ENCODE measurements around the gene DHX29. TPM values are rescaled to one million over a fixed set of nuclear protein-coding genes. Genes with fewer than 3 reads are reported as not detected.

Gene DHX29
- total and polyA plus RNA-seq, 2 donors (not counting 1 experiment from before 2014, with no cell fraction given) = 3.9 to 18.1 TPM

GRCh38 chr5:55338092-55338613 lies 30.7 kb upstream of the DHX29 start:
- no peak overlapping the region for H3K4me3 ChIP-seq (ENCODE audit: control extremely low read depth in 1 of 5, extremely low read depth in 1 of 5, insufficient read depth in 1 of 5, low read depth in 2 of 5, low read length in 4 of 5)
- ATAC-seq (ENCODE audit: low read depth) (no peak), DNase-seq (no peak)
- no peak for TF ChIP-seq EZH2 (IDR thresholded peaks at IDR 0.05; ENCODE audit: borderline replicate concordance, insufficient read depth, low read depth, low read length, poor library complexity, severe bottlenecking)
- TF ChIP-seq CTCF (IDR thresholded peaks at IDR 0.05) = no peak
- peak overlapping the region; percentile 26 for H3K4me2 ChIP-seq (replicated peaks; ENCODE audit: low read depth, low read length, poor library complexity, severe bottlenecking)
- Mint-ChIP-seq H3K27ac (no peak overlapping the region), H3K4me3 (peak overlapping the region; percentile 40), H3K9me3 (ENCODE audit: insufficient read depth) (no peaks in the 10 kb centered on the region), H3K27me3 (no peaks in the 10 kb centered on the region), H3K4me1 (peaks cover 17% of the 10 kb centered on the region)
- peaks cover 19% of the 10 kb centered on the region for H3K79me2 ChIP-seq (ENCODE audit: control insufficient read depth, insufficient read depth, low read length)
- no peaks in the 10 kb centered on the region for H3K27me3 ChIP-seq (replicated peaks in 1 of 4; ENCODE audit: control extremely low read depth in 1 of 4, control insufficient read depth in 3 of 4, insufficient read depth in 4 of 4, low read length in 3 of 4)
- H3K4me1 ChIP-seq (ENCODE audit: control insufficient read depth in 2 of 2, insufficient read depth in 2 of 2, low read length in 2 of 2) = peaks cover 5 to 9% of the 10 kb centered on the region in 2 donors
- no peaks in the 10 kb centered on the region for H4K20me1 ChIP-seq (ENCODE audit: control insufficient read depth, insufficient read depth, low read length, poor library complexity, severe bottlenecking)
- ChIA-PET POLR2A (interaction anchor here (0.7 kb wide), 1 partner anchor 28 kb away, joined by 9 read pairs; no protein-coding TSS in a partner anchor), CTCF (no interaction called here)
- peak overlapping the region; percentile 18 for H2AFZ ChIP-seq (ENCODE audit: insufficient read depth, low read depth, low read length, poor library complexity, severe bottlenecking)
- H3K9me3 ChIP-seq (ENCODE audit: control extremely low read depth in 1 of 3, control insufficient read depth in 2 of 3, insufficient read depth in 1 of 3, low read length in 2 of 3) = no peaks in the 10 kb centered on the region
- intact Hi-C loops (cut with micrococcal nuclease) = no loop called here
- no CpG with 5 or more reads among the region's 2 CpGs for WGBS (ENCODE audit: insufficient coverage)
- no peak overlapping the region for H3K9ac ChIP-seq (ENCODE audit: low read length)
- H3K36me3 ChIP-seq (replicated peaks in 1 of 2; ENCODE audit: control extremely low read depth in 1 of 2, control insufficient read depth in 1 of 2, extremely low read depth in 1 of 2, insufficient read depth in 2 of 2, low read length in 1 of 2) = peaks cover 14 to 29% of the 10 kb centered on the region in 2 experiments
- peak overlapping the region in 1 of 2 donors; percentile 60 for H3K27ac ChIP-seq (ENCODE audit: low read length in 2 of 2)

DNA sequence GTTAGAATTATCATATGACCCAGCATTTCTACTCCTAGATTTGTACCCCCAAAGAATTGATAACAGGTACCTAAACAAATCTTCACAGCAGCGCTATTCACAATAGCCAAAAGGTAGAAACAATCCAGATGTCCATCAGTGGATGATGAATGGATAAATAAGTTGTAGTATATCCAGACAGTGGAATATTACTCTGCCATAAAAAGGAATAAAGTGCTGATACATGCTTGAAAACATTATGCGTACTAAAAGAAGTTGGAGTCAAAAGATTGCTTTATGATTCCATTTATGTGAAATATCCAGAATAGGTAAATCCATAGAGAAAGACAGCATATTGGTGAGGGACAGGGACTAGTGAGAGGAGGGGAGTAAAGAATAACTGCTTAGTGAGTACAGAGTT lies 26.3 kb upstream of the DHX29 start:
- no peak overlapping the region for H3K9ac ChIP-seq (ENCODE audit: low read length)
- H4K20me1 ChIP-seq (ENCODE audit: control insufficient read depth, insufficient read depth, low read length, poor library complexity, severe bottlenecking) = no peaks in the 10 kb centered on the region
- Mint-ChIP-seq H3K27me3 (no peaks in the 10 kb centered on the region), H3K4me1 (peaks cover 21% of the 10 kb centered on the region), H3K27ac (no peak overlapping the region), H3K9me3 (ENCODE audit: insufficient read depth) (no peaks in the 10 kb centered on the region), H3K4me3 (no peak overlapping the region)
- ChIA-PET CTCF (no interaction called here), POLR2A (no interaction called here)
- ATAC-seq (ENCODE audit: low read depth) (no peak), DNase-seq (no peak)
- WGBS (ENCODE audit: insufficient coverage) = 100% methylated on average over 1 of the region's 2 CpGs
- no peaks in the 10 kb centered on the region for H3K9me3 ChIP-seq (ENCODE audit: control extremely low read depth in 1 of 3, control insufficient read depth in 2 of 3, insufficient read depth in 1 of 3, low read length in 2 of 3)
- peaks cover 3 to 7% of the 10 kb centered on the region in 2 donors for H3K4me1 ChIP-seq (ENCODE audit: control insufficient read depth in 2 of 2, insufficient read depth in 2 of 2, low read length in 2 of 2)
- intact Hi-C loops (cut with micrococcal nuclease) = loop anchor here (1.0 kb wide), 1 partner anchor 10 kb away; no protein-coding TSS in a partner anchor
- no peak overlapping the region for H3K27ac ChIP-seq (ENCODE audit: low read length in 2 of 2)
- H3K27me3 ChIP-seq (replicated peaks in 1 of 4; ENCODE audit: control extremely low read depth in 1 of 4, control insufficient read depth in 3 of 4, insufficient read depth in 4 of 4, low read length in 3 of 4) = no peaks in the 10 kb centered on the region
- peaks cover 17 to 56% of the 10 kb centered on the region in 2 experiments for H3K36me3 ChIP-seq (replicated peaks in 1 of 2; ENCODE audit: control extremely low read depth in 1 of 2, control insufficient read depth in 1 of 2, extremely low read depth in 1 of 2, insufficient read depth in 2 of 2, low read length in 1 of 2)
- peaks cover 42% of the 10 kb centered on the region for H3K79me2 ChIP-seq (ENCODE audit: control insufficient read depth, insufficient read depth, low read length)
- no peak overlapping the region for H3K4me3 ChIP-seq (ENCODE audit: control extremely low read depth in 1 of 5, extremely low read depth in 1 of 5, insufficient read depth in 1 of 5, low read depth in 2 of 5, low read length in 4 of 5)
- no peak overlapping the region for H3K4me2 ChIP-seq (replicated peaks; ENCODE audit: low read depth, low read length, poor library complexity, severe bottlenecking)
- TF ChIP-seq EZH2 (IDR thresholded peaks at IDR 0.05; ENCODE audit: borderline replicate concordance, insufficient read depth, low read depth, low read length, poor library complexity, severe bottlenecking) (no peak), CTCF (IDR thresholded peaks at IDR 0.05) (no peak)
- H2AFZ ChIP-seq (ENCODE audit: insufficient read depth, low read depth, low read length, poor library complexity, severe bottlenecking) = no peak overlapping the region
